DOHH2 (cell line): Measurements from ENCODE around the gene HIVEP2.

Source experiments
- CTCF ChIP-seq: fragments of 200-600 bp; sonication (generic); IDR thresholded peaks from one replicate; pipeline ENCODE4 v1.5.1; 2014; ENCODE audit warnings: antibody characterized with exemption, mild to moderate bottlenecking, low read depth, low read length; ENCODE audit not compliant: poor library complexity, severe bottlenecking
- EZH2phosphoT487 ChIP-seq: fragments of 200-600 bp; sonication (generic); IDR thresholded peaks from 2 replicates; pipeline ENCODE4 v1.6.1; 2017; ENCODE audit warnings: borderline replicate concordance, mild to moderate bottlenecking, antibody characterized with exemption, low read length, moderate library complexity, mixed read lengths

- no peak for TF ChIP-seq CTCF
- TF ChIP-seq EZH2phosphoT487: no peak
Observed at GRCh38 chr6:142952614-142953013, 7.6 kb upstream of the HIVEP2 start.
